Activated CD4-positive, CD25-positive, alpha-beta regulatory T cell (primary cell): Measurements from ENCODE around the gene SAMD1.

ENCODE experiments used
- DNase-seq, 4 experiments: peaks; one replicate each; lab custom pipeline; 2025; lab: John Stamatoyannopoulos, UW

SAMD1 gene

GRCh38 chr19:14089662-14090508 is 666 bp downstream of the SAMD1 start:
- peak; percentile 19 to 34 (median 27) for DNase-seq

GRCh38 chr19:14089412-14089661 is 1.2 kb downstream of the SAMD1 start:
- no peak for DNase-seq

- DNase-seq, result no peak
Measured at GRCh38 chr19:14088634-14089411, 1.7 kb downstream of the SAMD1 start.

- no peak for DNase-seq
Measured at GRCh38 chr19:14086098-14086497, 4.5 kb downstream of the SAMD1 start.

- no peak for DNase-seq
Measured at GRCh38 chr19:14085309-14085995, 5.1 kb downstream of the SAMD1 start, which contains the start of gene C19orf67. TSS of gene C19orf67 (minus strand) at chr19:14085783. CDS start at chr19:14085627, 156 bp downstream.

- no peak for DNase-seq
Measured at GRCh38 chr19:14082675-14082960, 7.9 kb downstream of the SAMD1 start.

- DNase-seq, result no peak
Measured at GRCh38 chr19:14081797-14082674, 8.5 kb downstream of the SAMD1 start.

GRCh38 chr19:14080887-14081796 is 9.4 kb downstream of the SAMD1 start:
- DNase-seq, result peak; percentile 96 to 98 (median 97)

- no peak for DNase-seq
Measured at GRCh38 chr19:14078411-14078810, 12.1 kb downstream of the SAMD1 start.

GRCh38 chr19:14073925-14074838 is 16.4 kb downstream of the SAMD1 start:
- DNase-seq, result no peak

GRCh38 chr19:14073261-14073924 is 17.2 kb downstream of the SAMD1 start:
- DNase-seq, result peak; percentile 47 to 76 (median 61)

- DNase-seq, result no peak
Measured at GRCh38 chr19:14072535-14073260, 17.9 kb downstream of the SAMD1 start, which contains the start of gene MISP3. TSS of gene MISP3 (plus strand) at chr19:14072786. CDS start at chr19:14073310, 524 bp downstream.

- no peak for DNase-seq
Measured at GRCh38 chr19:14070268-14071050, 20.1 kb downstream of the SAMD1 start.

GRCh38 chr19:14066134-14066533 is 24.4 kb downstream of the SAMD1 start:
- no peak for DNase-seq

GRCh38 chr19:14063105-14063504 is 27.4 kb downstream of the SAMD1 start:
- DNase-seq, result no peak

- DNase-seq, result no peak
Measured at GRCh38 chr19:14062558-14062855, 28.0 kb downstream of the SAMD1 start.

- no peak for DNase-seq
Measured at GRCh38 chr19:14061751-14062557, 28.6 kb downstream of the SAMD1 start, which contains the start of gene PALM3. TSS of gene PALM3 (minus strand) at chr19:14062076. CDS start at chr19:14061980, 96 bp downstream.
